IMR-90 (cell line): ENCODE measurements around the gene TPP1. TPM values are rescaled to one million over a fixed set of nuclear protein-coding genes. Genes with fewer than 3 reads are reported as not detected.

Experiments used
- ATAC-seq: fragments of 200-7000 bp; cut with Tn5 transposase; 2 replicates; pipeline ENCODE4 v1.9.1; 2020; ENCODE audit warnings: low read depth, mild to moderate bottlenecking, moderate library complexity
- BruUV-seq: library from RNA; stranded (reverse); fragments of 400-500 nt; replicated peaks from 2 replicates; lab custom pipeline; 2021; lab: Mats Ljungman, UMichigan
- CTCF ChIA-PET: fragments of 300-600 bp; formaldehyde crosslinking; extraction: SDS; loops from one replicate; lab custom pipeline; 2021; ENCODE audit warnings: antibody characterized with exemption; lab: Yijun Ruan, JAX
- POLR2A ChIA-PET: fragments of 300-600 bp; sonication (Branson Sonifier 250); formaldehyde crosslinking; loops from one replicate; lab custom pipeline; 2022; ENCODE audit warnings: antibody characterized with exemption; ENCODE audit not compliant: unreplicated experiment; lab: Charles Lee
- DNase-seq: peaks from one replicate; pipeline ENCODE4 v3.0.0; 2013
- H2AFZ ChIP-seq: replicated peaks from 2 replicates; pipeline ENCODE3; 2013; ENCODE audit warnings: low read length, mild to moderate bottlenecking; ENCODE audit not compliant: poor library complexity
- H2AK5ac ChIP-seq: 2 replicates; pipeline ENCODE4 v1.6.1; 2013; ENCODE audit warnings: low read depth, low read length, inconsistent platforms
- H2AK9ac ChIP-seq: replicated peaks from 2 replicates; pipeline ENCODE3; 2013; ENCODE audit warnings: mild to moderate bottlenecking, low read depth, low read length, moderate library complexity; ENCODE audit not compliant: poor library complexity
- H2BK120ac ChIP-seq: 2 replicates; pipeline ENCODE4 v1.6.1; 2013; ENCODE audit warnings: low read depth, low read length, inconsistent platforms
- H2BK15ac ChIP-seq: 3 replicates; pipeline ENCODE4 v1.6.1; 2013; ENCODE audit warnings: low read depth, low read length, inconsistent platforms
- H2BK20ac ChIP-seq: 2 replicates; pipeline ENCODE4 v1.6.1; 2013; ENCODE audit warnings: low read depth, mild to moderate bottlenecking, inconsistent platforms, low read length, moderate library complexity
- H2BK5ac ChIP-seq: 2 replicates; pipeline ENCODE4 v1.6.1; 2013; ENCODE audit warnings: mild to moderate bottlenecking, low read depth, low read length, inconsistent platforms; ENCODE audit not compliant: poor library complexity, severe bottlenecking
- H3K14ac ChIP-seq: replicated peaks from 2 replicates; pipeline ENCODE4 v1.6.1; 2013; ENCODE audit warnings: low read depth, low read length, inconsistent platforms
- H3K18ac ChIP-seq: 2 replicates; pipeline ENCODE4 v1.6.1; 2013; ENCODE audit warnings: low read depth, low read length, control low read depth
- H3K23ac ChIP-seq: 2 replicates; pipeline ENCODE4 v1.6.1; 2013; ENCODE audit warnings: low read depth, low read length, inconsistent platforms
- H3K27ac ChIP-seq: 2 replicates; pipeline ENCODE4 v1.5.1; 2013; ENCODE audit warnings: mild to moderate bottlenecking, control low read depth, low read length; ENCODE audit not compliant: insufficient read depth
- H3K27me3 ChIP-seq: 2 replicates; pipeline ENCODE4 v1.6.1; 2013; ENCODE audit warnings: low read length; ENCODE audit not compliant: control insufficient read depth, insufficient read depth
- H3K36me3 ChIP-seq: 2 replicates; pipeline ENCODE4 v1.6.1; 2013; ENCODE audit warnings: low read length, mixed read lengths; ENCODE audit not compliant: control insufficient read depth, insufficient read depth
- H3K4ac ChIP-seq: 2 replicates; pipeline ENCODE4 v1.6.1; 2013; ENCODE audit warnings: low read depth, low read length, inconsistent platforms
- H3K4me1 ChIP-seq: 2 replicates; pipeline ENCODE4 v1.6.1; 2013; ENCODE audit warnings: low read length, mixed read lengths; ENCODE audit not compliant: control insufficient read depth, insufficient read depth
- H3K4me2 ChIP-seq: 2 replicates; pipeline ENCODE4 v1.6.1; 2013; ENCODE audit warnings: low read depth, mild to moderate bottlenecking, control low read depth, low read length, moderate library complexity
- H3K4me3 ChIP-seq: 2 replicates; pipeline ENCODE4 v1.5.1; 2013; ENCODE audit warnings: low read depth, mild to moderate bottlenecking, control low read depth, low read length, moderate library complexity; ENCODE audit not compliant: insufficient read depth
- H3K56ac ChIP-seq: 2 replicates; pipeline ENCODE4 v1.6.1; 2013; ENCODE audit warnings: low read length, inconsistent platforms; ENCODE audit not compliant: insufficient read depth; ENCODE audit errors: extremely low read depth
- H3K79me1 ChIP-seq, 2 experiments: 2 replicates each; pipeline ENCODE4 v1.6.1; 2013; ENCODE audit warnings: low read length in 2 of 2, inconsistent platforms in 1 of 2, low read depth in 1 of 2
- H3K9ac ChIP-seq: 2 replicates; pipeline ENCODE4 v1.6.1; 2013; ENCODE audit warnings: low read depth, low read length, control low read depth
- H3K9me1 ChIP-seq: 2 replicates; pipeline ENCODE4 v1.6.1; 2013; ENCODE audit warnings: low read length, inconsistent platforms; ENCODE audit not compliant: insufficient read depth
- H3K9me3 ChIP-seq: 2 replicates; pipeline ENCODE4 v1.6.1; 2013; ENCODE audit warnings: low read length; ENCODE audit not compliant: control insufficient read depth, insufficient read depth
- H4K20me1 ChIP-seq: 2 replicates; pipeline ENCODE4 v1.6.1; 2013; ENCODE audit warnings: low read length, inconsistent platforms; ENCODE audit not compliant: insufficient read depth
- H4K5ac ChIP-seq: 2 replicates; pipeline ENCODE4 v1.6.1; 2013; ENCODE audit warnings: mild to moderate bottlenecking, low read depth, low read length, control low read depth
- H4K8ac ChIP-seq, 2 experiments: 2 replicates each; pipeline ENCODE4 v1.6.1; 2013; ENCODE audit warnings: low read depth in 2 of 2, low read length in 2 of 2, control low read depth in 1 of 2, inconsistent platforms in 1 of 2
- H4K91ac ChIP-seq: 2 replicates; pipeline ENCODE4 v1.6.1; 2013; ENCODE audit warnings: low read depth, low read length, inconsistent platforms; ENCODE audit not compliant: insufficient read depth
- BHLHE40 ChIP-seq: fragments of 150-350 bp; IDR thresholded peaks from 2 replicates; pipeline ENCODE4 v1.6.1; 2016; ENCODE audit warnings: mild to moderate bottlenecking, low read depth, low read length
- MAFK ChIP-seq: IDR thresholded peaks from 2 replicates; pipeline ENCODE4 v1.6.1; 2012; ENCODE audit warnings: low read depth, low read length, improper control_type of control experiment
- MXI1 ChIP-seq: IDR thresholded peaks from 2 replicates; pipeline ENCODE4 v1.6.1; 2012; ENCODE audit warnings: low read depth, mild to moderate bottlenecking, low read length, moderate library complexity, borderline replicate concordance
- NFE2L2 ChIP-seq: fragments of 150-350 bp; IDR thresholded peaks from 2 replicates; pipeline ENCODE4 v1.6.1; 2016; ENCODE audit warnings: low read depth, mild to moderate bottlenecking, low read length
- POLR2A ChIP-seq: IDR thresholded peaks from 2 replicates; pipeline ENCODE4 v1.6.1; 2012; ENCODE audit warnings: mild to moderate bottlenecking, low read depth, low read length
- RAD21 ChIP-seq: IDR thresholded peaks from 2 replicates; pipeline ENCODE4 v1.6.1; 2012; ENCODE audit warnings: low read length, improper control_type of control experiment
- RFX5 ChIP-seq: IDR thresholded peaks from 2 replicates; pipeline ENCODE4 v1.8.0; 2012; ENCODE audit warnings: low read depth, mild to moderate bottlenecking, low read length, moderate library complexity
- WGBS, 2 experiments: methylation state at CpG; one replicate each; pipeline versions ENCODE4 v1.1.5 to v1.1.7; 2013; ENCODE audit warnings: missing lambda C conversion rate in 2 of 2; ENCODE audit not compliant: insufficient read length in 1 of 2; ENCODE audit errors: extremely low coverage in 2 of 2; 5-methylcytosine and 5-hydroxymethylcytosine counted together
- dilution Hi-C: fragments of 300-500 bp; cut with HindIII; formaldehyde crosslinking; loops from one replicate; pipeline ENCODE4 v1.14.3; 2018; ENCODE audit warnings: low sequenced_read_pairs; ENCODE audit not compliant: unreplicated experiment
- in situ Hi-C: fragments of 300-500 bp; cut with MboI; formaldehyde crosslinking; loops from 3 replicates; pipeline ENCODE4 v1.14.3; 2019; ENCODE audit warnings: low sequenced_read_pairs, inconsistent platforms, mixed read lengths
- intact Hi-C: fragments of 100-400 bp; cut with micrococcal nuclease; formaldehyde crosslinking; loops from 2 replicates; pipeline ENCODE4 v1.10.0; 2022
- polyA plus RNA-seq, 3 experiments: library from polyadenylated mRNA; depleted of rRNA; stranded (reverse); fragments of >200 nt; gene quantifications; 2 replicates each; pipeline ENCODE4 v1.2.3, GENCODE V29; 2012; ENCODE audit warnings: low replicate concordance in 1 of 3
- total RNA-seq: library from RNA; depleted of rRNA; stranded (reverse); fragments of >200 nt; gene quantifications from 2 replicates; pipeline ENCODE4 v1.2.3, GENCODE V29; 2012

TPP1 gene
- total and polyA plus RNA-seq, 2 of the 4 experiments (the other 2 are of a cell fraction), result 33.5 to 108 TPM

GRCh38 chr11:6663794-6664469 lies 44.7 kb upstream of the TPP1 start:
- H4K20me1 ChIP-seq, result no peaks in the 10 kb centered on the region
- no peaks in the 10 kb centered on the region for H3K27me3 ChIP-seq
- H3K27ac ChIP-seq, result no peak overlapping the region
- H3K14ac ChIP-seq, result peak overlapping the region; percentile 72; the same call in 1 of the 2 replicates
- H3K4me3 ChIP-seq, result no peak overlapping the region
- H4K5ac ChIP-seq, result no peak overlapping the region
- H3K4me2 ChIP-seq, result no peak overlapping the region
- peak overlapping the region; percentile 2; the same call in 1 of the 2 replicates for H3K23ac ChIP-seq
- no peaks in the 10 kb centered on the region for H3K79me1 ChIP-seq
- TF ChIP-seq MXI1 (no peak), POLR2A (no peak), RFX5 (no peak), BHLHE40 (no peak), RAD21 (no peak), MAFK (no peak), NFE2L2 (no peak)
- no peak overlapping the region; the same call in 1 of the 2 replicates for H4K91ac ChIP-seq
- in situ Hi-C loops (no loop called here), intact Hi-C loops (no loop called here), dilution Hi-C loops (no loop called here)
- no peak overlapping the region for H2AK9ac ChIP-seq
- H3K4me1 ChIP-seq, result peaks cover 2% of the 10 kb centered on the region; the same call in 1 of the 2 replicates
- no peak for DNase-seq
- H3K56ac ChIP-seq, result no peak overlapping the region
- 0 out of 2 replicates have a peak overlapping the region, but pooled peaks have one; percentile 22 for H2BK20ac ChIP-seq
- no peak overlapping the region; the same call in 2 of the 3 replicates for H2BK15ac ChIP-seq
- no peak overlapping the region for H3K9ac ChIP-seq
- peak overlapping the region; percentile 52; the same call in 1 of the 2 replicates for H3K4ac ChIP-seq
- no peaks in the 10 kb centered on the region for H3K9me3 ChIP-seq
- no CpG with 5 or more reads among the region's 3 CpGs for WGBS, 2 experiments
- CTCF ChIA-PET, result interaction anchor here (1.4 kb wide), 1 partner anchor 18 kb away, joined by 3 read pairs; no protein-coding TSS in a partner anchor
- H2AK5ac ChIP-seq, result no peak overlapping the region; the same call in 1 of the 2 replicates
- no peak; the same call in 1 of the 2 replicates for ATAC-seq
- no peak overlapping the region for H4K8ac ChIP-seq
- POLR2A ChIA-PET, result no interaction called here
- no peak overlapping the region for H2AFZ ChIP-seq
- H2BK120ac ChIP-seq, result no peak overlapping the region
- no TSS peak for BruUV-seq
- H3K18ac ChIP-seq, result no peak overlapping the region
- H3K36me3 ChIP-seq, result no peaks in the 10 kb centered on the region
- no peak overlapping the region for H2BK5ac ChIP-seq
- 0 out of 2 replicates have a peak, but pooled peaks cover 6% of the 10 kb centered on the region for H3K9me1 ChIP-seq
